SKM-1 (cell line): ENCODE results near the gene PRKCH.

Experiments used
- DNase-seq: peaks from one replicate; lab custom pipeline; 2025; ENCODE audit not compliant: unreplicated experiment; lab: John Stamatoyannopoulos, UW

PRKCH gene

DNA sequence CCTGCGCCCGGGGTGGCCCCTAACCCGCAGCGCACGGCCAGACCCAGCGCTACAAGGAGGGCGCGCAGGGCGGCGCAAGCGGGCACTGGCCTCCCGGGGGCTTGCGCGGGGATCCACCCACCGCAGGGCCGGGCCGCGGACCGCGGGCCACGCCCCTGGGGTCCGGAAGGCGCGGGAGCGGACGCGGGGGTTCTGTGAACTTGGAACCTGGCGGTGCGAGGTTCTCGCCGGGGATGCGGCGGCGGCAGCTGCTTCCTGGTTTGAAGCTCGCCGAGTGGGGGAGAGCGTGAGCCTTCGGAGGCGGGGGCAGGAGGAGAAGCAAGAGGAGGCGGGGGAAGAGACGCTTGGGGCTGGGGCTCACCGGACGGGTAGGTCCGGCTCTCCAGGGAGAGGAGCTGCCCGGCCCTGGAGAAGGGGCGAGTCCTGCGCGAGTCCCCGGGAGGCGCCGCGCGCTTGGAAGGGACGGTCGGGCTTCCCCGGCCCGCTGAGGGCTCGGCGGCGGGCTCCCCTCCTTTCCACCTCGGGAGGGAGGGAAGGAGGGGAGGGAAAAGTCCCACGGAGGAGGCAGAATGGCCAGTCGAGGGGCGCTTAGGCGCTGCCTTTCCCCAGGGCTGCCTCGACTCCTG lies at the start of gene PRKCH:
Gene PRKCH (plus strand): TSS at position 195 of the 626 bp plus-strand sequence. CDS start 523 bp downstream, outside the sequence.
- DNase-seq = peak; percentile 29

DNA sequence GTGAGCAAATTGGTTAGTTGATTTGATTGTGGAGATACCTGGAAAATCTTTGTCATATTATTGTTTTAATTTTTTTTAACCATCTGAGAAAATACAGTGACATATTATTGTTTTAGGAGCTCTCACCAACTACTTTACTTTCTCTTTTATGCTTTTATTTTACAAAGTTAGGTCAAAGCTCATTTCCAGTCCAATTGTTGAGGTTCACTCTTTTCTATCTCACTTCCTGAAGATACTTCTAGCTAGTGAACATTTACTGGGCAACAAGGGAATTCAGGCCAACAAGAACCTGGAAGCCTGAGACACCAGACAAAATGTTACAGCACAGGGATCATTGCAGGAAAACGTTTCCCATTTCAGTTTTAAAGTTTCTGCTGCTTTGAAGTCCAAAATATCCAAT lies 44.1 kb upstream of the PRKCH start:
- no peak for DNase-seq

DNA sequence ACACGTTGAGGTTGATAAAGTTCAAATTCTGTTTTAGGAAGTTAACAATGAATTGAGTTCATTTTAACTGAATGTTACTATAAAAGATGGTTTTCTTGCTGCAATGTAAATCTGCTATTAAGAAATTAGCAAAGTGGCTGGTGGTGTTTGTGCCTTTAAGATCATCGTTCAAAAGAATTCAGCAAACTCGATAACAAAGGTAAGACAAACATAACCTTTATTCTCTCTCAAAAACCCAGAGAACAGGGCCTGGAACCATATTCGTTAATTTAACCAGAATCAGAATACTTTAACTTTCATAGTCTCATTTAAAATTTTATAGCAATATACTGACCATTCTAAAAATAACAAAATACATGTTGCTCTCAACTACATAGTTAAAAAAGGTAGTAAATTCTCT lies 43.6 kb upstream of the PRKCH start:
- DNase-seq = no peak

DNA sequence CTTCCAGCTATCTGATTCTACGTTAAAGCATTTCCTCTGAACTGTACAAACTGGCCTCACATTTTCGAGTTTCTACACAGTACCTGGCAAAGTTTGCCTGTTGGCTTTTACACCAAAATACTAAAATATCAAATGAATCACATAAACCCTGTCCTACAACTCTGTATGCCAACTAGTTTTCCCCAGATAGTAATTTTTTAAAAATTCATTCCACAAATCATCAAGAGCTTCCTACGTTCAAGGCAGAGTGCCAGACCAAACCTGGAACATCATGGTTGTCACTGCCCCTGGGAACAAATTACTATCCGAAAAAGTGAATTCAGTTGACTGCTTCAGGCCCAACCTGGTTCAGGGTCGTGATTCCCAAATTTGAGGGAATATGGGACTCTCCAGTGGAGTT lies 42.3 kb upstream of the PRKCH start:
- DNase-seq = no peak

DNA sequence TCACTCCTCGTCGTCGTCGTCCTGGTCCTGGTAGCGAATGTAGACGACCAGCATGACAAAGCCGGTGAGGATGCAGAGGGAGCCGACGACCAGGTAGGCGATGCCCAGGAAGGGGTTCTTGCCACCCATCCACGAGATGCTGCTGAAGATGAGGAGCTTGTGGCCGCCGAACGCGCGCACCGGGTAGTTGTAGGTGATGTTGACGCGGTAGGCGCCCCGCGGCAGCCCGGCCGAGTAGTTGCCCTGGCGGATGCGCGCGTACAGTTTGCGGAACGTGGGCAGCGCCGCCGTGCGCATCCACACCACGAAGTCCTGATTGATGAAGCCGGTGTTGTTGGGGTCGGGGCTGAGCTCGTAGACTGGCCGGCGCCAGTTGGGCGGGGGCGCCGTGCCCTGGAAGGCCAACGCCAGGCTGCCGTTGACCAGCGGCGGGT lies 41.3 kb upstream of the PRKCH start:
- DNase-seq = no peak

DNA sequence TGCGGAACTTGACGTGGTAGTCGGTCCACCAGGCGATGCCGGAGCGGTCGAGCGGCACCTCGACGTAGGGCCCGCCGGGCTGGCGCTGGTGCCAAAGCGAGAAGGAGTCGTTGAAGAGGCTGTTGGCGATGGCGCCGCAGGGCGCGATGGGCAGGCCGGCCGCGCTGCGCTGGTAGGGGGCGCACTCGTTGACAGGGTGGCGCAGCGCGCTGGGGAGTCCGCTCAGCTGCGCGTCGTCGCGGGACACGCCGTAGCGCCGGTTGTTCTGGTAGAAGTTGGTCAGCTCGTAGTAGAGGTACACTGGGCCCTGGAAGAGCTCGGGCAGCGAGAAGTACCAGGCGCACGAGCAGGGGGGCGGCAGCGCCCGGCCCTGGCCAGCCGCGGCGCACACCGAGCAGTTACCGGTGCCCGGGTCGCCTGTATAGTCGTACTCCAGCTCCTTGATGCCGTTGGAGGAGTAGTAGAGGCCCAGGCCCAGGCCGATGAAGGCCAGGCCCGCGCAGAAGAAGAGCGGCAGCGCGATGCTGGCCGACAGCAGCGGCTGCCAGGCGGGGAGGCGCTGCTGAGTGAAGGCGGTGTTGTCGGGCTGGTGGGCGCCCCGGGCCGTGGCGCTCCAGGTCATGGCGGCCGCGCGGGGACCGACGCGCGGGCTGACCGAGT lies 40.7 kb upstream of the PRKCH start:
- DNase-seq = no peak

DNA sequence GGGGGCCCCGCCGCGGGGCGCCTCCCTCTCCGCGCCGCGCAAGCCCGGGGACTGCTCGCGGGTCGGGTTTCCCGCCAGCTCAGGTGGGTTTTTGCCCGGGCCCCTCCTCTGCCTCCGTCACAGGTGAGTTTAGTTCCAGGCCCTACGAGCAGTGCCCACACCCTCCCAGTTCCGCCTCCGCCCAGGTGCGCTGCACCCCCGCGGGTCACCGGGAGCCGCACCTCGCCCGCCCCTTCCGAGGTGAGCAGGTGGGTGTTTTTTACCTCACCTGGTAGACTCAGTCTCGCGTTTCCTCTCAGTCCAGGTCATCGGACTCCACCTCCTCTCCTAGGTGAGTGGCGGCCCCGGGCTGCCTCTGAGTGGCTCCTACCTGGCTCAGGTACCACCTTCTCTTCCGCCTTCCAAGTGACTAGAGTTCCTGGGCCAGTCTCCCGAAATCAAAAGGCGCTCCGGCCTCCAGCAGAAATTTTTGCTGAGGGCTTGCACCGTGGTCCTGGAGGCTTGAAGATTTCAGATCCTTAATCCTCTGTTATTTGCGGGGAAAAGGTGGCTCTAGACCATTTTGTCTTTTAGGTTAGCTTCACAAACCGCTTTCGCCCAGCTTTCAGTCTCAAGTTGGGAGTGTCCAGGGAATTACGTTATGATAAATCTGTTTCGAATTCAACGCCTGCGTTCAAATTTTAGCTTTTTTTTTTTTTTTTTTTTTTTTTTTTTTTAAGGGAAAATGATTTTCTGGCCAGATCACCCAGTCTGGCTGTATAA lies 40.0 kb upstream of the PRKCH start, which contains the start of gene TMEM30B:
Gene TMEM30B (minus strand): TSS at position 153 of the 762 bp plus-strand sequence. CDS start 191 bp downstream, outside the sequence.
- DNase-seq = no peak

DNA sequence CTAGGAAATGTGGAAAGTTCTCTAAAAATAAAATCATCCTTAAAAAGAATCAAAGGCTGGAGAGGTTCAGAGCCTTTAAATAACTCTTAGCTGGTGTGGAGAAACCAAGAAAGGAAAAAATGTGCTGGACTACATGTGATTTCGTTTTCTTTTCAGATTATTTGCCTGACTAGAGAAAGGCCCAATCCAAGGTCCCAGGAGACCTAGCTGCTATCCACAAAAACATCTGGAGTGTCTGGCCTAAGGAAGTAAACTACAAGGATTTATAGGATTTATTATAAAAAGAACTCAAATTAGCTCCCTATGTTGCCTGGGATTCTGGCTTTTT lies 39.5 kb upstream of the PRKCH start:
- DNase-seq = no peak

DNA sequence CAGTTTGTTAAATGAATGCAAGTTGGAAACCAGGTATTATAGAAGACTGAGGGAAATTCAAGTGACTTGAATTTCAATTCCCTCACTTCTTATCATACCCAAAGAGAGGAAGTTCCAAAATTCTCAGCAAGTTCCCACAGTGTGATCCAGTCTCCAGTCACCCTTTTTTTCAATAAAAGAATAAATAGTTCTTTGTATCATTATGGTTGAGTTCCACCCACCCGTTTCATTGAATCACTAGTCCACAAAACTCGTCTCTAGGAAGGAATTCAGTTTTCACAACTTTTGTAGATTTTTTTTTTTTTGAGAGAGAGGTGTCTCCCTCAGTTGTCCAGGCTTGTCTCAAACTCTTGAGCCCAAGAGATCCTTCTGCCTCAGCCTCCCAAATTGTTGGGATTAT lies 38.6 kb upstream of the PRKCH start:
- DNase-seq = no peak

DNA sequence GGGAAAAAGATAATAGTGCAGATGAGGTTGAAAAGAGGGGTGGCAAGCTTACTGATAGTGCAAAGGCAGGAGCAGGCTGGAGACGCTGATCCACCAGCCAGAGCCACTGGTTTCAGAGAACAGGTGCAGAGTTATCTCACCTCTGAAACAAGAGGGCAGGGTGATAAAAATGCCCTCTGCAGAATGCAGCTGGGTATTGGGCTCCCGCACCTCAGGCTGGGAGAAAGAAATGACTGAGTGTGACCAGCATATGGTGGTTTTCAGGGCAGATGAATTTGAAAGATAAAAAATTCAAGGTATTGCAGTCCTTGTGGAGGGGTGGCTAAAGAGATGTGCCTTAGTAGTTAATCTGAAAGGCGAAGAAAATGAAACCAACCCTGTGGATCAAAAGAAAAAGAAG lies 37.4 kb upstream of the PRKCH start:
- no peak for DNase-seq

DNA sequence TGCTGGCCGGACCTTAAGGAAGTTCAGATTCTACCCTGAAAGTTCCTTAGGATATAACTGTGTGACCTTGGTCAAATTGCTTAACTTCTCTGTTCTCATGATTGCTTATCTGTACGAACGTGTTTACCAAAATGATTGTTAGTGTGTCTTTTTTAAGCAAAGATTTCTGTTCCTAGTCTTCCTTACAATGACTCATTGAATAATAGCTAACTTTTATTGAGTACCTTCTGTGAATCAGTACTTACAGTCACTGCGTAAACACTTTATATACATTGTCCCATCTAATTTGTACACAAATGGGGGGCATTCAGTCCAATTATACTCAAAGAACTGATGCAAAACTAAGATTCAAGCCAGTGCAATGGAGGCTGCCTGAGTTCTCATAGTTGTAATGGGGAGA lies 36.0 kb upstream of the PRKCH start:
- DNase-seq = no peak

DNA sequence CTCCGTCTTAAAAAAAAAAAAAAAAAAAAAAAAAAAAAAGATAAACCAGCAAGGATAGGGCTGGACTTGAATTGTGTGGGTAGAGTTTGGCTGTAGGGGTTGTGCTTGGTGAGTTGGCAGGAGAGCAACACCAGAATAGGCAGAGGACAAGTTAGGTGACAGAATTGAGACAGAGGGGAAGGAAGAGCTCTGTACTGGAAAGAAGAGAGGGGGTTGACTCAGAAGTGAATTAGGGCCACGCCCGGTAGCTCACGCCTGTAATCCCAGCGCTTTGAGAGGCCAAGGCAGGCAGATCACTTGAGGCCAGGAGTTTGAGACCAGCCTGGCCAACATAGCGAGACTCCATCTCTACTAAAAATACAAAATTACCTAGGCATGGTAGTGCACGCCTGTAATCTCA lies 34.2 kb upstream of the PRKCH start:
- no peak for DNase-seq

DNA sequence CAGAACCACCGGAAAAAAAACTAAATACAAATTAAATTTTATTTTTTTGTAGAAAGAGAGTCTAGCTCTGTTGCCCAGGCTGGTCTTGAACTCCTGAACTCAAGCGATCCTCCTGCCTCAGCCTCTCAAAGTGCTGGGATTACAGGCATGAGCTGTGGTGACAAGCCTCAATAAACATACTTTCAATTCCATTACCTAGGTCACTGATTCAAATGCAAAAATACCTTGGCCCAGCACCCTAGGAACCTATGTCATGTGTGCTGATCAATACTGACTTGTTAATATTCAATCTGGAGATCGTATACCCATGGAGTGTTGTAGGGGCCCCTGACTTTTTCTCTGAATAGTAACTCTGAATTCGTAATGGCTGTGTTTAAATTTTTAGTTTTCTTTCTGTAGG lies 33.2 kb upstream of the PRKCH start:
- DNase-seq = no peak

DNA sequence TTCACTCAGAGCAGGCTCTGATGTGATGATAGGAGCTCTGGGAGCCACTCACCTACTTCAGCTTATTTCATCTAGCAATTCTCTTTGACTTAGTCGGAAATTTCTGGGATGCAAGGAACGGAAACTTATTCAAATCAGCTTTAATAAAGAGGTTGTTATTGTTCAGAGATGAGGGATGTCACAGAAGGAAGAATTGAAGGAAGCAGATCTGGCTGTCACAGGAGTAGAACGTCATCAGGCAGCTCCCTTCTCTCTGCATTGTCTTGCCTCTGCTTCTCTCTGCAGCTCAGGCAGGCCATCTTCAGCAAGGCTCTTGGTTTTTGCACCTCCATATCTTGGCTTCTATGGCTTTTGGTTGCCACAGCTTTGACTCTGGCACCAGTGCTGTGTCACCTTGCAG lies 32.7 kb upstream of the PRKCH start:
- DNase-seq = no peak

DNA sequence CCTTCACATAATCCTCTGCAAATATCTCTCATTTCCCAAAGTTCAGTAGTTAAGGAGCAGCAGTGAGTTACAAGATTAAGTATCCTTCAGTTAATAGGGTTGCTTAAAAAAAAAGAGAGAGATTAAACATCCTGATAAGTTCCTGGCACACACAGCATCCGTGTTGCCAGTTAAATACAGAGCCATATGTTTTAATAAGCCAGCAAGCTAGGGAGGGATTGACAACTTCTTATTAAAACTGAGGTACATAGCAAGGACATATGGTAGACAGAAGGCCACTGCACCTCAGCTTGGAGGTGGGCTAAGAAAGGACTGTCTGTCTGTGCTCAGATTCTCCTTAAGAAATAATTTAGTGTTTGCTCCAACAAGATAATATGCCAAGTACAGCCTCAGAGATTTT lies 30.7 kb upstream of the PRKCH start:
- no peak for DNase-seq

DNA sequence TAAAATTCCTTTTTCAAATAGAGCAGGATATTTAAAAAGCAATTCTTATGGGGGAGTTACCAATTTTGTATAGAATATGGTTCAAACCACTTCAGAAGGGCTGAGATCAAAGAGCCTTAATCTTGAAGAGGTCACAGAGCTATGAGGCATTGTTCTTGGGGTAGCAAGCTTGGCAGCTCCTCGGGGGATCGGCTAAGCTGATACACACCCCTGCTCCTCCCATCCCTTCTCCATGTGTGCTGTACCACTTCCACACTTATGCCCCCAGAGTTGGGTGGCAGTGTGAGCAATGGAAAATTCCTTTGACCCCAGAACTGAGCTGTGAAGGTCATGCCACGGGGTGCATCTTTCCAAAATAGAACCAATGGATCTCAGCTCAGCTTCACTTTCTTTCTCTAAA lies 25.2 kb upstream of the PRKCH start:
- DNase-seq = no peak

DNA sequence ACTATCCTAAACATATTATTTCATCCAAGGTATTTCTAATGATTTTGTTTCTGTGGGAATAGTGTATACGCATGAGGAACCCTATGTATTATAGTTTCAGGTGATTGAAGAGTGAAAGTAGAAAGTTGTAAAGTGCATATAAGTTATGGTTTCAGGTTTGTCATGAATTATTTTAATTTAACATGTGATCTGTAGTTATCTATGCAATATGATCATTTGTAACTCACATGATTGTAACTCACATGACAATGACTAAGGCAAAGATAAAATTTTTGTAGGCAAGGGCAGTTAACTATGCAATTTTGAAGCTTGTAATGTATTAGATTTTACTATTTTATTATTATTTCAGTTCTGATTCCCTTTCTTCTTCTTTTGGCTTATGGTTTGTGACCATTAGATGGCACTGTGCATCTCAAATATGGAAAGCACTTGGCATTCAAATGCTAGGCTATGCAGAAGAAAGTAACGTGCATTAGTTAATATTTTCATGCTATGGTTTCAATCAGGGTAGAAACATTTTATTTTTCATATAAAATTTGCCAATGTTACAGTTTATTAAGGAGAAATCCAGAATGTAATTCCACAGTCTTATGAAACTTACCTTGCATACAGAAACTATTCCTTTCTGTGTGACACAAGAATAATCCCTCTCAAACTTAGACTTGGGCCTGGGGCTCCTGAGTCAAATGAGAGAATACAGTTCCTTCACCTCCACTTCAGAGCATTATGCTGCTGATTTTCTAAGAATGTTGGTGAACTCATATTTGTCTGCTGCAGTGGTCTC lies 24.5 kb upstream of the PRKCH start:
- DNase-seq = no peak

DNA sequence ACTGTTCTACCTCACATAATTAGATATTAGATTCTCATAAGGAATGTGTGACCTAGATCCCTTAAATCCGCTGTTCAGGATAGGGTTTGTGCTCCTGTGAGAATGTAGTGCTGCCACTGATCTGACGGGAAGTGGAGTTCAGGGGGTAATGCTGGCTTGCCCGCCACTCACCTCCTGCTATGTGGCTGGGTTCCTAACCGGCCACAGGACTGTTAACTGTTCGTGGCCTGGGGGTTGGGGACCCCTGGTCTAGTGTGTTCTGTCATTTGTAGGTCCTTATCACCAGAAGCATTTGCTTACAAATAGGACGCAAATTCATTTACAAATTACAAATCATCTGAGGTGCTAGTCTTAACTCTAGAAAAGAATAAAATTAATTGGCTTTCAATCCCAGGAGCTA lies 23.8 kb upstream of the PRKCH start:
- no peak for DNase-seq

DNA sequence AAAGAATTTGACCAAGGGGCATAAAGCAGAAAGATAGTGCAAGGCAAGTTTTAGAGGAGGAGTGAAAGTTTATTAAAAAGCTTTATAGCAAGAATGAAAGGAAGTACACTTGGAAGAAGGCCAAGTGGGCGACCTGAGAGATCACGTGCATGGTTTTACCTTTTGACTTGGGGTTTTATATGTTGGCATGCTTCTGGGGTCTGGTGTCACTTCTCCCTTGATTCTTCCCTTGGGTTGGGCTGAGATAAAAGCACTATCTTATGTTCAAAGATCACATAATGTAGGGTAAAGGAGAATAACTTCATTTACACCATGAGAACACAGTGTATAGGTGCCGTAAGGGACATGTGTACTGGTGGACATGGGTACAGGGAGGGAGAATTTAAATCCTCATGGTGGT lies 22.6 kb upstream of the PRKCH start:
- DNase-seq = no peak

DNA sequence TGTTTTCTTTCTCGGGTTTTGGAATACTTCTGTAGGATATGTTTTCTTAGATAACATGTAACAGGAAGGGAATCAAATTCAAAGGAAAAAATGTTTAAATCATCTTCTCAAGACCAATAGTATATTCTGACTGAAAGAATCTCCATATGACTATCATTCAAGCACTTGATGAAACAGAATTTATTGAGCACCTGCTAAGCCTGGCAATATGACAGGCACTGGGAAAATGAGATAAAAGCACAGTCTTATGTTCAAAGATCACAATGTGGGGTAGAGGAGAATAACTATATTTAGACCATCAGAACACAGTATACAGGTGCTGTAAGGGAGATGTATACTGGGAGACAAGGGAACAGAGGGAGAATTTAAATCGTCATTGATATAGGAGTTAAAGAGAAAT lies 21.2 kb upstream of the PRKCH start:
- no peak for DNase-seq

DNA sequence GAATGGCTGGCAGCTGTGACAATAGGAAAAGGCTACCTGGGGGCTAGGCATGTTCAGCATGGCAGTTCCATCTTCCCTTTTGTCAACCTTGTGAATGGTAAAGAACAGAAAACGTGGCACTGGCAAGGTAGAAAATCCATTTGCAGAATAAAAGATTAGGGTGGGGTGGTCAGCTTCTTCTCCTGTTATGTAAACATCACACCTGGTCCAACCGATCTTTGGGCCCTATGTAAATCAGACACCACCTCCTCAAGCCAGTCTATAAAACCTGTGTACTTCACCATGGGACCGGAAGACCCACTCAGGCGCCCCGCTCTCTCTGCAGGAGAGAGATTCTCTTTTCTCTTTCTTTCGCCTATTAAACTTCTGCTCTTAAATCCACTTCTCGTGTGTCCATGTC lies 20.6 kb upstream of the PRKCH start:
- DNase-seq = no peak

DNA sequence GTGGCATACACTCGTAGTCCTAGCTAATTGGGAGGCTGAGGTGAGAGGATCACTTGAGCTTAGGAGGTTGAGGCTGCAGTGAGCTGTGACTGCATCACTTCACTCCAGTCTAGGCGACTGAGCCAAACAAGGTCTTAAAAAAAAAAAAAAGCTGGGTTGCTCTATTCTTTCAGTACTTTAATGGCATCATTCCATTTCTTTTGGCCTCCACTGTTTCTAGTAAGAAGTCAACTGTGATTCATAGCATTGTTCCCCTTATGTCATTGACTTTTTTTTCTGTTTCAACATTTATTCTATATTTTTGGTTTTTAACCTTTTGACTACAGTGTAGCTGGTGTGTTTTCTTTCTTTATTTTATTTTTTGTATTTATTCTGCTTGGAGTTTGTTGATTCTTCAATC lies 16.7 kb upstream of the PRKCH start:
- DNase-seq = no peak
